Vagina (tissue), 2 donors: ENCODE measurements around the gene GRB7.
"Not testable (repeated sequence)": the region's sequence is repeated elsewhere in the genome, so short reads cannot be mapped to it uniquely, and the experiment has no call there.

Source experiments
- POLR2A ChIP-seq, 2 donors: fragments of 450-650 bp; IDR thresholded peaks; one replicate each; pipeline ENCODE4 v1.6.1; 2017; ENCODE audit warnings: antibody characterized with exemption in 2 of 2, mild to moderate bottlenecking in 2 of 2, moderate library complexity in 2 of 2
- TF ChIP-seq, protein P1 (sequence below), 3 experiments: fragments of 450-650 bp in 2 of 3; fragments of 200-600 bp in 1 of 3; sonication (generic) in 1 of 3; IDR thresholded peaks; one replicate each; pipeline ENCODE4 v1.5.1; 2017 to 2019; ENCODE audit warnings: antibody characterized with exemption in 3 of 3, mild to moderate bottlenecking in 2 of 3, moderate library complexity in 2 of 3

DNA sequence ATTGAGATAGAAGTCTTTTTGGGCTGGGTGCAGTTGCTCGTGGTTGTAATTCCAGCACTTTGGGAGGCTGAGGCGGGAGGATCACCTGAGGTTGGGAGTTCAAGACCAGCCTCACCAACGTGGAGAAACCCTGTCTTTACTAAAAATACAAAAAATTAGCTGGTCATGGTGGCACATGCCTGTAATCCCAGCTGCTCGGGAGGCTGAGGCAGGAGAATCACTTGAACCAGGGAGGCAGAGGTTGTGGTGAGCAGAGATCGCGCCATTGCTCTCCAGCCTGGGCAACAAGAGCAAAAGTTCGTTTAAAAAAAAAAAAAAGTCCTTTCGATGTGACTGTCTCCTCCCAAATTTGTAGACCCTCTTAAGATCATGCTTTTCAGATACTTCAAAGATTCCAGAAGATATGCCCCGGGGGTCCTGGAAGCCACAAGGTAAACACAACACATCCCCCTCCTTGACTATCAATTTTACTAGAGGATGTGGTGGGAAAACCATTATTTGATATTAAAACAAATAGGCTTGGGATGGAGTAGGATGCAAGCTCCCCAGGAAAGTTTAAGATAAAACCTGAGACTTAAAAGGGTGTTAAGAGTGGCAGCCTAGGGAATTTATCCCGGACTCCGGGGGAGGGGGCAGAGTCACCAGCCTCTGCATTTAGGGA is 38.5 kb upstream of the GRB7 start:
- TF ChIP-seq, protein P1, sequence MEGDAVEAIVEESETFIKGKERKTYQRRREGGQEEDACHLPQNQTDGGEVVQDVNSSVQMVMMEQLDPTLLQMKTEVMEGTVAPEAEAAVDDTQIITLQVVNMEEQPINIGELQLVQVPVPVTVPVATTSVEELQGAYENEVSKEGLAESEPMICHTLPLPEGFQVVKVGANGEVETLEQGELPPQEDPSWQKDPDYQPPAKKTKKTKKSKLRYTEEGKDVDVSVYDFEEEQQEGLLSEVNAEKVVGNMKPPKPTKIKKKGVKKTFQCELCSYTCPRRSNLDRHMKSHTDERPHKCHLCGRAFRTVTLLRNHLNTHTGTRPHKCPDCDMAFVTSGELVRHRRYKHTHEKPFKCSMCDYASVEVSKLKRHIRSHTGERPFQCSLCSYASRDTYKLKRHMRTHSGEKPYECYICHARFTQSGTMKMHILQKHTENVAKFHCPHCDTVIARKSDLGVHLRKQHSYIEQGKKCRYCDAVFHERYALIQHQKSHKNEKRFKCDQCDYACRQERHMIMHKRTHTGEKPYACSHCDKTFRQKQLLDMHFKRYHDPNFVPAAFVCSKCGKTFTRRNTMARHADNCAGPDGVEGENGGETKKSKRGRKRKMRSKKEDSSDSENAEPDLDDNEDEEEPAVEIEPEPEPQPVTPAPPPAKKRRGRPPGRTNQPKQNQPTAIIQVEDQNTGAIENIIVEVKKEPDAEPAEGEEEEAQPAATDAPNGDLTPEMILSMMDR (IDR thresholded peaks at IDR 0.05), result not testable (repeated sequence)
- not testable (repeated sequence) for TF ChIP-seq POLR2A (IDR thresholded peaks at IDR 0.05)
